NCI-H345 treated with DMSO at 0.1 percent for 48 hours (cell line): ENCODE measurements around the gene IFITM2.
"Not testable (repeated sequence)": the region's sequence is repeated elsewhere in the genome, so short reads cannot be mapped to it uniquely, and the experiment has no call there.

ENCODE experiments used
- DNase-seq: peaks from one replicate; lab custom pipeline; 2025; ENCODE audit not compliant: unreplicated experiment; lab: John Stamatoyannopoulos, UW

Gene IFITM2

DNA sequence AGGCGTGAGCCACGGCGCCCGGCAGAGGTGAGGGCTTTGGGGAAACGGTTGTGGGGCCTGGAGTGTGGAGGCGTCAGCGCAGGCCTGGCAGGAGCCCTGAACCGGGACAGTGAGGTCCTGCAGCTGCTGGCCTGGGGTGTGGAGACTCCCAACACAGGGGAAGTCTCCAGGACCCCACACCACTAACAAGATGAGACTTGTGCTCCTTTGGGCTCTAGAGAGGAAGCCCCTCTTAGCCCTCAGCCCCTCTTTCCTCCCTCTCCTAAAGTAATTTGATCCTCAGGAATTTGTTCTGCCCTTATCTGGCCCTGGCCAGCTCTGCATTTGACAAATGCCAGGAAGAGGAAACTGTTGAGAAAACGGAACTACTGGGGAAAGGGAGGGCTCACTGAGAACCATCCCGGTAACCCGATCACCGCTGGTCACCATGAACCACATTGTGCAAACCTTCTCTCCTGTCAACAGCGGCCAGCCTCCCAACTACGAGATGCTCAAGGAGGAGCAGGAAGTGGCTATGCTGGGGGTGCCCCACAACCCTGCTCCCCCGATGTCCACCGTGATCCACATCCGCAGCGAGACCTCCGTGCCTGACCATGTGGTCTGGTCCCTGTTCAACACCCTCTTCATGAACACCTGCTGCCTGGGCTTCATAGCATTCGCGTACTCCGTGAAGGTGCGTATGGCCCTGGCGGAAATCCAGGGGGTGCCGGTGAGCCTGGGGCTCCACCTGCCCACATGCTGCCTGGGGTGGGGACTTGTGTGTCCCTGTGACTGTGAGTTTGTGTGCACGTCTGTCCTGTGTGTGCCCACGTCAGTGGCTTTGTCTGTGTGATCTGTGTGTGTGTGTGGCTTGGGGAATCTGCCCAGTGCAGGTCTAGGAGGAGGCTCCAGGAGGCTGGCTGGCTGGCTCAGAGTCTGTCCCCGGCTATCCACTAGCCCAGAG is at the start of gene IFITM2:
Gene IFITM2, plus strand, starts transcription at position 51 of the 943 bp plus-strand sequence. Its CDS starts 377 bp downstream, at position 428.
- DNase-seq, result not testable (repeated sequence)

- no peak for DNase-seq
Observed at GRCh38 chr11:259413-259812, 48.2 kb upstream of the IFITM2 start.

DNA sequence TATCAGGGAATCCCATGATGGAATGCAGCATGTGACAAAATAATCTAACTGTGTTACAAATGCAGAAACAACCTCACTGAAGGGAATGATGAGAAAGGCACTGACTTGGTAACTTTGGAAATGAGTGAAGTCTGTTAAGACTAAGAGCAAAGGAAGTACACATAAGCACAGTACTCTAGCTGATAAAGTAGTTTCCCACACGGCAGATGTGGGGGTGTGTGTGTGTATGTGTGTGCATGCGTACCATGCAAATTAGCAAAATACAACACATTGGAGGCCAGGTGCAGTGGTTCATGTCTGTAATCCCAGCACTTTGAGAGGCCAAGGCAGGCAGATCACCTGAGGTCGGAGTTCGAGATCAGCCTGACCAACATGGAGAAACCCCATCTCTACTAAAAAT is 46.0 kb upstream of the IFITM2 start:
- DNase-seq, result no peak

DNA sequence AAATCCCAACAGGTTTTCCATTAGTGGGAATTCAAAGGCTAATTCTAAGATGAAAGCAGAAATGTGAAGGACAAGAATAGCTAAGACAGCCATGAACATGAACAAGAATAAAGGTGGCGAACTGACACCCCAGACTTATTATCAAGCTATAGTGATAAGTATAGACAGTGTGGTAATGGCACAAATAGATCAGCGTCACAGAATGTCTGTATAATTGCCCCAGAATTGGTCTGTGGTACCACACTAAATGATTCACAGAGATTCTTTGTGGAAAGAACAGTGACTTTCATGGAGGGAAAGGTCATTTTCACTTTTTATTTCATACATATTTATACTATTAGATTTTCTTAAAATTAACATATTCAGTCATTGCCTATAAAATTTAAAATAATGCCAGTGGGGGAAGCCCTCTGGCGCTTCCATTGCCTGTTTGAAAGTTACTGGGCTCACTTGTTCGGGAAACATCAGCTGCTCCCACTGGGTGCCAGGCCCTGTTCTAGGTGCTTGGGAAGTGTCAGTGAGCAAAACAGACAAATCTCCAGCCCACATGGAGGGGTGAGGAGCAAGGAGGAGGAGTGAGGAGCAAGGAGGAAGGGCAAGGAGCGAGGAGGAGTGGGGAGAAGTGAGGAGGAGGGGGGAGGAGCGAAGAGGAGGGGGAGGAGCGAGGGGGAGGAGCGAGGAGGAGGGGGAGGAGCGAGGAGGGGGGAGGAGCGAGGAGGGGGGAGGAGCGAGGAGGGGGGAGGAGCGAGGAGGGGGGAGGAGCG is 40.8 kb upstream of the IFITM2 start:
- no peak for DNase-seq

- no peak for DNase-seq
Observed at GRCh38 chr11:267491-267994, 40.1 kb upstream of the IFITM2 start.

DNA sequence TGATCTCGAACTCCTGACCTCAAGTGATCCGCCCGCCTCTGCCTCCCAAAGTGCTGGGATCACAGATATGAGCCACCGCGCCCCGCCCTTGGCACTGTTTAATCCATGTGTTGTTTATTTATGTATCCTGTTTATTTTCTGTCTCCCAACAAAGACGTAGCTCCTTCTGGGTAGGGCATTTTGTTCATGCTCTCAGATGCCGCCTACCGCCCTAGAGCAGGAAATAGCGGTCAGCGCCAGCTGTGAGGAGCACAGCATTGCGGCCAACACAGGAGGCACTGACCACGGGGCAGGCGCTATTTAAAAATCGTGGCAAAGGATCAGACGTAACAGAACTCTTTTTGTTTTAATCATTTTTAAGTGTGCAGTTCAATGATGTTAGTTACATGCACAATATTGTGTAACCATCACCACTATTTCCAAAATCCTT is 38.9 kb upstream of the IFITM2 start:
- not testable (repeated sequence) for DNase-seq

DNA sequence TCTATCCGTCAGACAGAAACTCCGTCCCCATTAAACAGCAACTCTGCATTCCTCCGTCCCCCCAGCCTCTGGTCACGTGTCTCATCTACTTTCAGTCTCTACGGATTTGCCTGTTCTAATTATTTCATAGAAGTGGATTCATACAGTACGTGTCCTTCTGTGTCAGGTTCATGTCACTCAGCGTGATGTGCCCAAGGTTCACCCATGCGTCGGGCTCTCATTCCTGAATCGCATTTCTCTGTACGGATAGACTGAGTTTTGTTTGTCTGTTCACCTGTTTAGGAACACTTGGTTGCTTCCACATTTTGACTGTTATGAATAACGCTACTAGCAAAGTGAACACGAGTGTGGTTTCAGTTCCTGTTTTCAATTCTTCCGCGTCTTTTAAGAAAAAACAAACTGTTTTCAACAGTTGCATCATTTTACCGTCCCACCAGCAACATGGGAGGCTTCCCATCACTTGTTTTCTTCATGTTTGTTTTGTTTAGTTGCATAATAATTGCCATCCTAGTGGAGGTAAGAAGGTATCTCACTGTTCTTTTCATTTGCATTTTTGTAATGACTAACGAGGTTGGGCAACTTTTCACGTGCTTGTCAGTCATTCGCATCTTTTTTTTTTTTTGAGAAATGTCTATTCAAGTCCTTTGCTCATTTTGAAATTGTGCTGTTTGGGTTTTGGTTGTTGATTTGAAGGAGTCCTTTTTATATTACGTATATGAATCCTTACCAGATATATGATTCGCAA is 38.3 kb upstream of the IFITM2 start:
- DNase-seq, result no peak

DNA sequence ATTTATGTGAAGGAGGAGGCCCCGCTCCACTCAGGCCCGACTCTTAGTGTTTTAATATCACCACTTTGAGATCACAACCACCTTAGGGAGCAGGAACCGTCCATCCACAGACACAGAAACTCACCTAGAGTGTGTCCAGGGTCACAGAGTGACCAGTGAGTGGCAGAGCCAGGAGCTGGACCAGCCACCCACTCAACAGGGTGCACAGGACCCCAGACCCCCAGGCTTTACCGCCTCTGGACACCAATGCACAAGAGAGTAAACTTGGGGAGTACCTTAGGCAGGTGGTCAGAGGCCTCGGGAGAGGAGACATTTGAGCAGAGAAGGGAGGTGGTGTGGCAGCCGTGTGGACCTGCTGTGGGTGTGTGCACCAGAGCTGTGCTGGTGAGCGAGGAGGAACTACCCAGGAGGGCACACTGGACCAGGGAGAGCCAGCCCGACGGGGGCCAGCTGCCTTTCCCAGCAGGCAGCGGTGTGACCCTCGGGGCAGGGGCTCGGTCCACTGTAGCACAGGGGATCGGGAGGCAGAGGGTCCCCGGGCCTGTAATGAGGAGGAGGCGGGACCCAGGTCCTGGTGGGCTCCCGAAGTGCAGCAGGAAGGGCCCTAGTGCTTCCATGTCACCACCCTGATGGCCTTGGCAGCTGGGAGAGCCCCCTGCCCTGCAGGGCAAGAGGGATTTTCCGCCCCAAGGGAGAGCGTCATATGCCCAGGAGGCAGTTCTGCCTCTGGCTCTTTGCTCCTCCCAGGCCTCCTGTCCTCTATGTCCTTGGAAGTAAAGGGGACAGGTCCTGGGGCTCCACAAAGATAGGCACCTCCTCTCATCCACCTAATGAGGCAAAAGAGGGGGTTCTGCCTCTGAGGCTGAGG is 36.9 kb upstream of the IFITM2 start:
- no peak for DNase-seq

DNA sequence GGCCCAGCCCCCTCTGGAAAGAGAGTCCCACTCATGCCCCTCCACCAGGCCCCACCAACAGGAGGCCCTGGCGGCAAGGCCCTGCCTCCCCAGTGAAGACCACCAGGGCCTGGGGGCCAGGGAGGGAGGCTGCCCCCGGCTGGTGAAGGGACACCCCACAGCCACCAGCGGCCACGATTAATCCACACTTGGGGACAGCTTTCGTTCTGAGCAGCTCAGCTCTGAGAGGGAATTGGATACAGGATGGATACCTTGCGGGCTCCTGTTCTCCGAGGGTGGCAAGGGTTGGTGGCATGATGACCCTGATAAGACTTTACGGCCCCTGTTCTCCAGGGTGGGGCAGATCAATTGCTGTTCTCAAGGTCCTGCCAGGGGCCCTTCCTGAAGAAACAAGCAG is 36.3 kb upstream of the IFITM2 start:
- DNase-seq, result no peak

DNA sequence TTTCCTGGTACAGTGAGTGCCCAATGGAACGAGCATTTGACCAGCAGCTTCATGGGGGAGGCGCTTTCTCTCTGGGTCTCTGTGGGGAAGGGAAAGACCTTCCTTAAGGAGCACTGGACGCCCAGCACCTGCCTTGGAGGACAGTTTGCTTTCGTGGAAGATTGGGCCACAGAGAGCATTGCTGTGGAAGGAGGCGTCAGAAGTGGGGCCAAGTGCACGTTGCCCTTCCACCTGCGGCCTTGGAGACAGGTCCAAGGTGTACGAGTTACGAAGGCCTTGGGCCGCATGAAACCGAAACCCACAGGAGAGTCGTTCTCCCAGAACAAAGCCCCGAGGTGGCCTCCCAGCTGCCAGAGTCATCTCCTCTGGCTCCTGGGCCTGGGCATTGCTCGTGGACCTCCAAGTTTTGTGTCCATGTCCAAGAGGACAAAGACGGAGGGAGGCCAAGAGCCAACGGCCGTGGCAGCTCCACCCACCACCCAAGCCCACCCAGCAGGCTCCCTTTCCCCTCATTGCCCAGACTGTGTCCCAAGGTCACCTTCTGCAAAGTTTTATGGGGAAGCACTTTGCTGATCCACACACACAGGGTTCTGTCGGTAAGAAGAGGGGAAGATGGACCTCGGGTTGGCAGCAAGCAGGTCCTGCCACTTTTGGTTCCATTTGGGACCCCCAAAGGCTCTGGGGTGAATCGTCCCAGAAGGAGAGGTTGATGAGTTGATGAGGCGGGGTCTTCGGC is 35.3 kb upstream of the IFITM2 start:
- no peak for DNase-seq

DNA sequence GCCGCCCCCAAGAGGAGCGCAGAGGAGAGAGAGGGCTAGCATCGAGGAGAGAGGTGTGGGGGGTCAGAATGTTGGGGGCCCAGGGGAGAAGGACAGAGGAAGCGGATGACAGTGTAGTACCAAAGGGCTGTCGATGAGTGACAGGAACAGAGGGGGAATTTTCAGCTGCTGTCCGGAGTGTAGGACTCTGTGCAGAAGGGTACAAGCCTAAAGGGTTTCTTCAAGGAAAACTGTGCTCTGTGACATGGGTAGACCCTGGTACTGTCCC is 34.8 kb upstream of the IFITM2 start:
- no peak for DNase-seq

GRCh38 chr11:276219-276618 is 31.4 kb upstream of the IFITM2 start:
- DNase-seq, result no peak

DNA sequence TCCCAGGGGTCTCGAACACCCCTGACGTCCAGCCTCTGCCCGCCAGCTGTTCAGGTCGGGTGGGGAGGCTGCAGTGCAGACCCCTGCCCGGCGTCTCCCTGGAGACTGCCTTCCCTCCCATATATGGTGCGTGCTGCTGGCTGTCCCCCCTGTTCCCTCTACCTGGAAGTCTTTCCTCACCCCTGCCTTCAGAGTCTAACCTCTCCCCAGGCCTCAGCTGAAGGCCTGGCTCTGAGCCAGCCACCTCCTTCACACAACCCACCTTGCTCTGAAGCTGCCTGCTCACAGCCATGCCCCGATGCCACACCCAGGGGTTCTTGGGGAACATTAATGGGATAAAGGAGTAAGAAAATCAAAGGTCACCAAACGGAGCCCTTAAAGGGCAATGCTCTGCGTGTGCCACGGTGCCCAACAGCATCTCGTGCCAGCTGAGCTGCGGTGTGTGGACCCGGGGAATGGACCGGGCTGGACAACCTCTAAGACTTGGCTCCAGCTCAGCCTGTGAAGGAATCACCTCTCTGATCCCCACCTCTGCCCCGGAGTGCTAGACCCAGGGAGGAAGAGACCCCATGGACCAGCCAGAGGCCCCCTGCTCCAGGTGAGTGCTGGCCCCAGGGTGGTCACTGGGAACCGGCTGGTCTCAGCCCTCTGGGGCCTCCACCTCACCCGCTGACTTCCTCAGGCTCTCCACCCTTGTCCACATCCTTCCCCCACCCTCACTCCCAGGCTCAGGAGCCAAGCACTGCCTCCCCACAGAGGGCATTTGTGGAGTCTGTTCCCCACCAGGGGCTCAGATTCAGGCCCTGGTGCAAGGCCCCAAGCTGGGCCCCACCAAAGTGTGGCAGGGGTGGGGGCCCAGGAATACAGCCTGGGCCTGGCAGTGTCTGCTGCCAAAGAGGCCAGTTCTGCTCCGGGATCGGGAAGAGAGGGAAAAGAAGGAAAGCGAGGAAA is 29.3 kb upstream of the IFITM2 start, which contains the start of gene NLRP6:
Gene NLRP6, plus strand, starts transcription at position 407 of the 951 bp plus-strand sequence. Its CDS starts 163 bp downstream, at position 570.
- no peak for DNase-seq

- no peak for DNase-seq
Observed at GRCh38 chr11:279040-279965, 28.3 kb upstream of the IFITM2 start.

DNA sequence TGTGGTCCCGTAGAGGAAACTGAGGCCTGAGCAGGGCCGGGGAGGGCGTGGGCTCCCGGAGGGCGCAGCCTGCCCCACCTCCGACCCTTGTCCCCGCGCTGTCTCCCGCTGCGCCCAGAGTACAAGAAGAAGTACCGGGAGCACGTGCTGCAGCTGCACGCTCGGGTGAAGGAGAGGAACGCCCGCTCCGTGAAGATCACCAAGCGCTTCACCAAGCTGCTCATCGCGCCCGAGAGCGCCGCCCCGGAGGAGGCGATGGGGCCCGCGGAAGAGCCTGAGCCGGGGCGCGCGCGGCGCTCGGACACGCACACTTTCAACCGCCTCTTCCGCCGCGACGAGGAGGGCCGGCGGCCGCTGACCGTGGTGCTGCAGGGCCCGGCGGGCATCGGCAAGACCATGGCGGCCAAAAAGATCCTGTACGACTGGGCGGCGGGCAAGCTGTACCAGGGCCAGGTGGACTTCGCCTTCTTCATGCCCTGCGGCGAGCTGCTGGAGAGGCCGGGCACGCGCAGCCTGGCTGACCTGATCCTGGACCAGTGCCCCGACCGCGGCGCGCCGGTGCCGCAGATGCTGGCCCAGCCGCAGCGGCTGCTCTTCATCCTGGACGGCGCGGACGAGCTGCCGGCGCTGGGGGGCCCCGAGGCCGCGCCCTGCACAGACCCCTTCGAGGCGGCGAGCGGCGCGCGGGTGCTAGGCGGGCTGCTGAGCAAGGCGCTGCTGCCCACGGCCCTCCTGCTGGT is 27.5 kb upstream of the IFITM2 start:
- DNase-seq, result no peak

DNA sequence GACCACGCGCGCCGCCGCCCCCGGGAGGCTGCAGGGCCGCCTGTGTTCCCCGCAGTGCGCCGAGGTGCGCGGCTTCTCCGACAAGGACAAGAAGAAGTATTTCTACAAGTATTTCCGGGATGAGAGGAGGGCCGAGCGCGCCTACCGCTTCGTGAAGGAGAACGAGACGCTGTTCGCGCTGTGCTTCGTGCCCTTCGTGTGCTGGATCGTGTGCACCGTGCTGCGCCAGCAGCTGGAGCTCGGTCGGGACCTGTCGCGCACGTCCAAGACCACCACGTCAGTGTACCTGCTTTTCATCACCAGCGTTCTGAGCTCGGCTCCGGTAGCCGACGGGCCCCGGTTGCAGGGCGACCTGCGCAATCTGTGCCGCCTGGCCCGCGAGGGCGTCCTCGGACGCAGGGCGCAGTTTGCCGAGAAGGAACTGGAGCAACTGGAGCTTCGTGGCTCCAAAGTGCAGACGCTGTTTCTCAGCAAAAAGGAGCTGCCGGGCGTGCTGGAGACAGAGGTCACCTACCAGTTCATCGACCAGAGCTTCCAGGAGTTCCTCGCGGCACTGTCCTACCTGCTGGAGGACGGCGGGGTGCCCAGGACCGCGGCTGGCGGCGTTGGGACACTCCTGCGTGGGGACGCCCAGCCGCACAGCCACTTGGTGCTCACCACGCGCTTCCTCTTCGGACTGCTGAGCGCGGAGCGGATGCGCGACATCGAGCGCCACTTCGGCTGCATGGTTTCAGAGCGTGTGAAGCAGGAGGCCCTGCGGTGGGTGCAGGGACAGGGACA is 26.7 kb upstream of the IFITM2 start:
- no peak for DNase-seq
